Panc1 (cell line): ENCODE results near the gene SALL4. TPM values are rescaled to one million over a fixed set of nuclear protein-coding genes. Genes with fewer than 3 reads are reported as not detected.
A peak's percentile ranks its signal among the peaks of the same experiment; 100 is the strongest.

Experiments used
- ATAC-seq: fragments of 200-7000 bp; cut with Tn5 transposase; 2 replicates; pipeline ENCODE4 v1.9.1; 2020; ENCODE audit warnings: mild to moderate bottlenecking, moderate library complexity
- BruUV-seq: library from RNA; stranded (reverse); fragments of 400-500 nt; replicated peaks from 2 replicates; lab custom pipeline; 2021; lab: Mats Ljungman, UMichigan
- CTCF ChIA-PET: fragments of 300-600 bp; sonication (Branson Sonifier 250); formaldehyde crosslinking; loops from one replicate; lab custom pipeline; 2022; ENCODE audit warnings: antibody characterized with exemption; lab: Charles Lee
- POLR2A ChIA-PET: fragments of 300-600 bp; sonication (Branson Sonifier 250); formaldehyde crosslinking; loops from one replicate; lab custom pipeline; 2022; ENCODE audit warnings: antibody characterized with exemption; lab: Charles Lee
- DNase-seq: peaks from one replicate; pipeline ENCODE4 v3.0.0-alpha.2; 2010; ENCODE audit warnings: low read depth, low spot score
- H3K27ac ChIP-seq: 2 replicates; pipeline ENCODE4 v1.5.1; 2011; ENCODE audit warnings: mild to moderate bottlenecking, low read length, inconsistent platforms
- H3K27me3 ChIP-seq: fragments of 200-500 bp; sonication (Bioruptor generic); 2 replicates; pipeline ENCODE4 v1.6.0; 2014; ENCODE audit warnings: low read length, inconsistent platforms; ENCODE audit not compliant: control insufficient read depth, insufficient read depth
- H3K36me3 ChIP-seq: fragments of 200-500 bp; sonication (Bioruptor generic); 2 replicates; pipeline ENCODE4 v1.5.1; 2014; ENCODE audit warnings: inconsistent platforms, mild to moderate bottlenecking, low read length, moderate library complexity; ENCODE audit not compliant: control insufficient read depth, insufficient read depth
- H3K4me1 ChIP-seq: 2 replicates; pipeline ENCODE4 v1.5.1; 2011; ENCODE audit warnings: inconsistent platforms, mild to moderate bottlenecking, low read length, moderate library complexity; ENCODE audit not compliant: control insufficient read depth, insufficient read depth
- H3K4me3 ChIP-seq, 2 experiments: 2 replicates each; pipeline ENCODE4 v1.5.1; 2011 to 2012; ENCODE audit warnings: low read depth in 2 of 2, low read length in 2 of 2, mild to moderate bottlenecking in 2 of 2, inconsistent platforms in 1 of 2, moderate library complexity in 1 of 2
- H3K9me3 ChIP-seq: fragments of 200-500 bp; sonication (Bioruptor generic); 2 replicates; pipeline ENCODE4 v1.5.1; 2014; ENCODE audit warnings: low read depth, mild to moderate bottlenecking, inconsistent platforms, low read length, moderate library complexity; ENCODE audit not compliant: control insufficient read depth, insufficient read depth
- POLR2AphosphoS5 ChIP-seq: IDR thresholded peaks from 2 replicates; pipeline ENCODE4 v1.6.1; 2012; ENCODE audit warnings: mild to moderate bottlenecking, low read depth, low read length, moderate library complexity
- SIN3A ChIP-seq: IDR thresholded peaks from 2 replicates; pipeline ENCODE4 v1.6.1; 2012; ENCODE audit warnings: low read depth, mild to moderate bottlenecking, low read length, moderate library complexity, borderline replicate concordance; ENCODE audit not compliant: insufficient read depth
- TCF7L2 ChIP-seq: IDR thresholded peaks from 2 replicates; pipeline ENCODE4 v1.6.1; 2011; ENCODE audit warnings: mild to moderate bottlenecking, low read depth, low read length, inconsistent platforms
- in situ Hi-C: cut with HindIII; loops from 2 replicates; pipeline ENCODE4 v1.10.0; 2016; ENCODE audit warnings: low sequenced_read_pairs, low pct_unique_long_range_greater_than_20kb
- intact Hi-C: fragments of 100-400 bp; cut with micrococcal nuclease; formaldehyde crosslinking; loops from one replicate; pipeline ENCODE4 v1.10.0; 2022; ENCODE audit not compliant: unreplicated experiment
- total RNA-seq: library from RNA; stranded (reverse); gene quantifications from one replicate; pipeline ENCODE4 v1.2.1, GENCODE V29; 2021; ENCODE audit not compliant: unreplicated experiment
- TF ChIP-seq, protein P1 (sequence below): fragments of 450-650 bp; IDR thresholded peaks from 2 replicates; pipeline ENCODE4 v1.5.1; 2017; ENCODE audit warnings: mild to moderate bottlenecking
- TF ChIP-seq, protein P2 (sequence below), 2 experiments: IDR thresholded peaks; 2 replicates each; pipeline ENCODE4 v1.6.1; 2011 to 2012; ENCODE audit warnings: low read depth in 2 of 2, control low read depth in 1 of 2, low read length in 1 of 2, mild to moderate bottlenecking in 1 of 2, moderate library complexity in 1 of 2; ENCODE audit not compliant: insufficient read depth in 1 of 2

Gene SALL4
- total RNA-seq, 1 experiment from 2014 or later, result 1.6 TPM

- in situ Hi-C loops (no loop called here), intact Hi-C loops (no loop called here)
- no peaks in the 10 kb centered on the region for H3K27me3 ChIP-seq
- no peak for ATAC-seq
- H3K9me3 ChIP-seq, result no peaks in the 10 kb centered on the region
- no peak for DNase-seq
- ChIA-PET POLR2A (interaction anchor here (0.7 kb wide), 1 partner anchor 72 kb away, joined by 9 read pairs; no protein-coding TSS in a partner anchor), CTCF (interaction anchor here (0.6 kb wide), 2 partner anchors 95 to 203 kb away, joined by 3 read pairs; no protein-coding TSS in a partner anchor)
- peak overlapping the region; percentile 6; the same call in 1 of the 2 replicates for H3K27ac ChIP-seq
- BruUV-seq, result no TSS peak
- TF ChIP-seq POLR2AphosphoS5 (no peak), SIN3A (no peak), TCF7L2 (no peak)
- TF ChIP-seq, protein P1, sequence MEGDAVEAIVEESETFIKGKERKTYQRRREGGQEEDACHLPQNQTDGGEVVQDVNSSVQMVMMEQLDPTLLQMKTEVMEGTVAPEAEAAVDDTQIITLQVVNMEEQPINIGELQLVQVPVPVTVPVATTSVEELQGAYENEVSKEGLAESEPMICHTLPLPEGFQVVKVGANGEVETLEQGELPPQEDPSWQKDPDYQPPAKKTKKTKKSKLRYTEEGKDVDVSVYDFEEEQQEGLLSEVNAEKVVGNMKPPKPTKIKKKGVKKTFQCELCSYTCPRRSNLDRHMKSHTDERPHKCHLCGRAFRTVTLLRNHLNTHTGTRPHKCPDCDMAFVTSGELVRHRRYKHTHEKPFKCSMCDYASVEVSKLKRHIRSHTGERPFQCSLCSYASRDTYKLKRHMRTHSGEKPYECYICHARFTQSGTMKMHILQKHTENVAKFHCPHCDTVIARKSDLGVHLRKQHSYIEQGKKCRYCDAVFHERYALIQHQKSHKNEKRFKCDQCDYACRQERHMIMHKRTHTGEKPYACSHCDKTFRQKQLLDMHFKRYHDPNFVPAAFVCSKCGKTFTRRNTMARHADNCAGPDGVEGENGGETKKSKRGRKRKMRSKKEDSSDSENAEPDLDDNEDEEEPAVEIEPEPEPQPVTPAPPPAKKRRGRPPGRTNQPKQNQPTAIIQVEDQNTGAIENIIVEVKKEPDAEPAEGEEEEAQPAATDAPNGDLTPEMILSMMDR, result no peak
- TF ChIP-seq, protein P2, sequence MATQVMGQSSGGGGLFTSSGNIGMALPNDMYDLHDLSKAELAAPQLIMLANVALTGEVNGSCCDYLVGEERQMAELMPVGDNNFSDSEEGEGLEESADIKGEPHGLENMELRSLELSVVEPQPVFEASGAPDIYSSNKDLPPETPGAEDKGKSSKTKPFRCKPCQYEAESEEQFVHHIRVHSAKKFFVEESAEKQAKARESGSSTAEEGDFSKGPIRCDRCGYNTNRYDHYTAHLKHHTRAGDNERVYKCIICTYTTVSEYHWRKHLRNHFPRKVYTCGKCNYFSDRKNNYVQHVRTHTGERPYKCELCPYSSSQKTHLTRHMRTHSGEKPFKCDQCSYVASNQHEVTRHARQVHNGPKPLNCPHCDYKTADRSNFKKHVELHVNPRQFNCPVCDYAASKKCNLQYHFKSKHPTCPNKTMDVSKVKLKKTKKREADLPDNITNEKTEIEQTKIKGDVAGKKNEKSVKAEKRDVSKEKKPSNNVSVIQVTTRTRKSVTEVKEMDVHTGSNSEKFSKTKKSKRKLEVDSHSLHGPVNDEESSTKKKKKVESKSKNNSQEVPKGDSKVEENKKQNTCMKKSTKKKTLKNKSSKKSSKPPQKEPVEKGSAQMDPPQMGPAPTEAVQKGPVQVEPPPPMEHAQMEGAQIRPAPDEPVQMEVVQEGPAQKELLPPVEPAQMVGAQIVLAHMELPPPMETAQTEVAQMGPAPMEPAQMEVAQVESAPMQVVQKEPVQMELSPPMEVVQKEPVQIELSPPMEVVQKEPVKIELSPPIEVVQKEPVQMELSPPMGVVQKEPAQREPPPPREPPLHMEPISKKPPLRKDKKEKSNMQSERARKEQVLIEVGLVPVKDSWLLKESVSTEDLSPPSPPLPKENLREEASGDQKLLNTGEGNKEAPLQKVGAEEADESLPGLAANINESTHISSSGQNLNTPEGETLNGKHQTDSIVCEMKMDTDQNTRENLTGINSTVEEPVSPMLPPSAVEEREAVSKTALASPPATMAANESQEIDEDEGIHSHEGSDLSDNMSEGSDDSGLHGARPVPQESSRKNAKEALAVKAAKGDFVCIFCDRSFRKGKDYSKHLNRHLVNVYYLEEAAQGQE (IDR thresholded peaks at IDR 0.05; ENCODE audit: insufficient read depth in 1 of 2, low read depth in 2 of 2, low read length in 1 of 2), result no peak
- no peaks in the 10 kb centered on the region for H3K36me3 ChIP-seq
- no peak overlapping the region for H3K4me3 ChIP-seq
- peaks cover 11% of the 10 kb centered on the region for H3K4me1 ChIP-seq
These were observed 6.0 kb downstream of the SALL4 start for GRCh38 chr20:51796340-51796739.

DNA sequence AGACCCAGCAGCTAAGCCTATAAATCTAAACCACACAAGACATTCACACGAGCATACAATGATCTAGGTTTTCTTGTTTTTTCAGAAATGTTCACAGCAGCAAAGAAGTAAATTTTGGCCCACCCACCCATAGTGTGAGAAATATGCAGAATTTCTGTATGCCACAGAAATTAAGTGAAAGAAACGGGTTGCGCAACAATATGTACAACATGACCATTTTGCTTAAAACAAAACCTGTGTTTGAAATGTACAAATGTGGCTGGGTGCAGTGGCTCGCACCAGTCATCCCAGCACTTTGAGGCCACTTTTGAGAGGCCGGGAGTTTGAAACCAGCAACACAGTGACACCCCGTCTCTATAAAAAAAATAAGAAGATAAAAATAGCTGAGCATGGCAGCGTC lies 9.4 kb downstream of the SALL4 start:
- no peaks in the 10 kb centered on the region; the same call in 1 of the 2 replicates for H3K27me3 ChIP-seq
- H3K9me3 ChIP-seq, result no peaks in the 10 kb centered on the region
- no peak overlapping the region for H3K27ac ChIP-seq
- no peak for ATAC-seq
- in situ Hi-C loops, result no loop called here
- peaks cover 5% of the 10 kb centered on the region for H3K4me1 ChIP-seq
- TF ChIP-seq SIN3A, result no peak
- no peak for TF ChIP-seq TCF7L2
- TF ChIP-seq, protein P2 (IDR thresholded peaks at IDR 0.05; ENCODE audit: insufficient read depth in 1 of 2, low read depth in 2 of 2, low read length in 1 of 2), result no peak
- DNase-seq, result no peak
- ChIA-PET CTCF (no interaction called here), POLR2A (no interaction called here)
- H3K36me3 ChIP-seq, result no peaks in the 10 kb centered on the region
- BruUV-seq, result no TSS peak
- no peak overlapping the region for H3K4me3 ChIP-seq
- intact Hi-C loops, result no loop called here
